HG03064 (cell line): ENCODE measurements around the gene CDH12.
A peak's percentile ranks its signal among the peaks of the same experiment; 100 is the strongest.
"Not testable (repeated sequence)": the region's sequence is repeated elsewhere in the genome, so short reads cannot be mapped to it uniquely, and the experiment has no call there.

Experiments used
- ATAC-seq: cut with Tn5 transposase; IDR thresholded peaks from one replicate; pipeline ENCODE4 v1.9.1; 2021; ENCODE audit warnings: low read depth; ENCODE audit not compliant: unreplicated experiment

The CDH12 gene

GRCh38 chr5:22058620-22059019 is 794.5 kb downstream of the CDH12 start:
- no peak for ATAC-seq

DNA sequence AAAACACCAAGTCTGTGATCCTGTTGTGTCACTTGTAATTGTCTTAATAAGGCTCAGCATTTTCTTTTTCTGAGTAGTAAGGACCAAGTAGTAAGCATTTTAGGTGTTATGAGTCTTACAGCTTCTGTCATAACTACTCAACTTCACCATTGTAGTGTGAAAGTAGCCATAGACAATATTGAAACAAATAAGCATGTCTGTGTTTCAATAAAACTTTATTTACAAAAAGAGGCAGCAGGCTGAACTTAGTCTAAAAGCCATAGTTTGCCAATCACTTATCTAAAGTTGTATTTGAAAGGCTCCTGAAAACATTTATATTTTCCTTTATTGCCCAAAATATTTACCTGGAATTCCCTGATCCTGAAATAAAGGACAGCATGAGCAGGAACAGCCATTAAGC is 796.1 kb downstream of the CDH12 start:
- no peak for ATAC-seq

GRCh38 chr5:22056601-22057000 is 796.5 kb downstream of the CDH12 start:
- ATAC-seq, result no peak

DNA sequence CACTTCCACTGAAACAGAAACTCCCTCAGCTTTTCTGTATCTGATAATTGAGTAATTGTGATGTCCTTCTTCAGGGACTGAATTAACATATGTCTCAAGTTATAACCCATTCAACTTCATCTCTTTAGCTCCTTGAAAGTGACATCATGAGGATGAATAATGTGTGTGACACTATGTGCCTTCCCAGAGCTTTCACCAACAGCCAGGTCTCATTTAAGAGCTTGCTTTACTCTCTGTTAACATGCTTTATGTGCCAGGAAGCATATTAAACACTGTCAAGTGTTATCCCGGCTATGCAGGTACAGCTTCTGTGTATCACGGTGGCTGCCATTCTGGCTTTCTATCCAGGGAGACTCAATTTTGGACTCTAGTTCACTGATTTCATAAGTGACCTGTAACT is 799.9 kb downstream of the CDH12 start:
- no peak for ATAC-seq

- no peak for ATAC-seq
These were observed 801.3 kb downstream of the CDH12 start for GRCh38 chr5:22051881-22052280.

DNA sequence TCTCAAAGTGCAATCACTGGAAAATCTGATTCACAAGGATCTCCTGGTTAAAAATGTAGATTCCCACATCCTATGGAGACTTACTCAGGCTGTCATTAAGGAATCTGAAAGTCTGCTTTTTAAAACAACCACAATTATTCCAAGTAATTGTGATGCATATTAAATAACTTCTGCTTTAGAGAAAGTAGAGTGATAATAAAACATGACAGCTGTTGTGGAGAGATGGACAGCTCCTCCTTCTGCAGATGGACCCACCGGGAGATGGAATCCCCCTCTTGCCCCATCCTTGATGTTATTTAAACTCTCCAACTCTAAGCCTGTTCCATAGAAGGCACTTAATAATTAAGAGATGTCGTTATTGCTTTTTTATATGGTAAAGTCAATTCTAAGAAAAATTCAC is 802.2 kb downstream of the CDH12 start:
- ATAC-seq, result no peak

- no peak for ATAC-seq
These were observed 808.9 kb downstream of the CDH12 start for GRCh38 chr5:22044229-22044628.

- ATAC-seq, result no peak
These were observed 817.1 kb downstream of the CDH12 start for GRCh38 chr5:22036061-22036460.

GRCh38 chr5:22033066-22033465 is 820.1 kb downstream of the CDH12 start:
- no peak for ATAC-seq

- ATAC-seq, result no peak
These were observed 829.4 kb downstream of the CDH12 start for GRCh38 chr5:22023784-22024183.

DNA sequence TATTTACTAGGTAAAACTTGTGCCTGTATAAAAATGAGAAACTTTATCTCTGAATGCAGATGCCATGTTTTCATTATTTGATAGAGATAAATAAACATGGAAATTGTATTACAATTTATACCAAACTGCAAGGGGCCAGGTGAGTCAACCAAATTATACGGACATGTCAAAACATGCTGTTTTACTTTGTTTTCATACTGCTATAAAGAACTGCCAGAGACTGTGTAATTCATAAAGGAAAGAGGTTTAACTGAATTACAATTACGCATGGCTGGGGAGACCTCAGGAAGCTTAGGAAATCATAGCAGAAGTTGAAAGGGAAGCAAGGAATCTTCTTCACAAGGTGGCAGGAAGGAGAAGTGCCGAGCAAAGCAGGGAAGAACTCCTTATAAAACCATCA is 840.3 kb downstream of the CDH12 start:
- ATAC-seq, result not testable (repeated sequence)

DNA sequence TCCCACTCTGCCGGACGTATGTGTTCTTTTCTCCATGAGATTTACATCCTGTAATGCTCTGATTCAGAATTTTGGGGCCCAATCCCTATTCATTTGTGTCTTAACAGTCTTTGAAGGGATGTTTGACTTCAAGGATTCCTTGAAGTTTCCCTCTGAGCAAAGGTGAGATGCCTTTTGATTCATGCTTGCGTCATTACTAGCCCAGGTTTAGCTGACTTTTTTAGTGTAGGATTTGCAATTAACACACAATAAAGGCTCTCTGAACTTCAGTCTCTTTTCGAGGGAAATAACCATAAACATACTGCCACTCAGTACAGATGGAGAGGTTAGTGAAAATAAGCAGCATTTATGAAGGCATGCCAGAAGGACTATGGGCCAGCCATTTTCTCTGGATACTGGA is 842.3 kb downstream of the CDH12 start:
- not testable (repeated sequence) for ATAC-seq

- ATAC-seq, result not testable (repeated sequence)
These were observed 852.0 kb downstream of the CDH12 start for GRCh38 chr5:22001097-22001496.

DNA sequence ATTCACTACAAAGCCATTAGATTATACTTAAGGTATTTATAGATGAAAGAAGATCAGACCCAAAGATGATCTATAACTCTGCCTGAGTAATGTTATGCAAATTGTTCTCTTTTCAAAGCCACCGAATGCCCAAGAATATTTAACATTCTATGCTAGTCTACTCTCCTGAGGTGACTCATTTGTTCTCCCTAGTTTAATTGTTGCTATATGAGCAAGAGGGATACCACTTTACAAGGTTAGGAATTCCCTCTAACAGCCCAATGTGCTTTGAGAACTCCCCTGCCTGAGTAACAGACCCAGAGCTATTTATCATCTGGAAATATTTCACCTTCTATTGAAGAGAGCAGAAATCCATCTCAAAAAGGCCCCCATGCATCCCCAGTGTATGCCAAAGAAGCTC is 867.3 kb downstream of the CDH12 start:
- ATAC-seq, result not testable (repeated sequence)

DNA sequence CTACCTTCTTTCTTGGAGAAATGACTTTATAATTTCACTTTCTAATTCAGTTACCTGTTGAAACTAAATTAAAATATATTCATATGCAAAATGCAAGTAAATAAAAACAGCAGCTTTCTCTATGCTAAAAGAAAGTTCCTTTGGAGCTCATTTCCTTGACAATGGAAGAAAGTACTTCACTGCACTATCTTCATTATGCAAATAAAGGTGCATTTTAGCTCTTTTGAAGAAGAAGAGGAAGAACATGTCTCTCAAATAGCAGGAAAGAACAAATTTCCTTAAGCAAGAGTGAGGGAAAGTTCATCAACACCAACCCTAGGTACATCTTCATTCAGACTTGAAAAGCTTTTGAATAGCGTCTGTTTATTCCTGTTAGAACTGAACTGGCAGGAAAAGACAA is 901.6 kb downstream of the CDH12 start:
- not testable (repeated sequence) for ATAC-seq

DNA sequence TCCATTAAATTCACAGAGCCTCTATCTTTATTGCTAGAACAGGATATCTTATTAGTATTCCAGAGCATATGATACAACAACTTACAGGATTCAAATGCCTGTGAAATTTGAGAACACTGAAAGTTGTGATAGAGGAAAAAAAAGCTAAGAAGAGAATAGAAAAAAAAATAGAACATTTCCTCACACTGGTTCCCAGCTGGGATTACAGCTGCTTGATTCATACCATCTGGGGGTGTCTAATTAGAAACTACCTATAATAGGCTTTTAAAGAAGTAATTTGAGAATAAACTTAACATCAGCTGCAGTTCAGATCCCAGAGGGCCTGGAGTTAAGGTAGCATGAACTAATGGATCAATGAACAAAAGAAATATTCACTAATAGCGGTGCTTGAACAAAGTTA is 922.0 kb downstream of the CDH12 start:
- ATAC-seq, result no peak

DNA sequence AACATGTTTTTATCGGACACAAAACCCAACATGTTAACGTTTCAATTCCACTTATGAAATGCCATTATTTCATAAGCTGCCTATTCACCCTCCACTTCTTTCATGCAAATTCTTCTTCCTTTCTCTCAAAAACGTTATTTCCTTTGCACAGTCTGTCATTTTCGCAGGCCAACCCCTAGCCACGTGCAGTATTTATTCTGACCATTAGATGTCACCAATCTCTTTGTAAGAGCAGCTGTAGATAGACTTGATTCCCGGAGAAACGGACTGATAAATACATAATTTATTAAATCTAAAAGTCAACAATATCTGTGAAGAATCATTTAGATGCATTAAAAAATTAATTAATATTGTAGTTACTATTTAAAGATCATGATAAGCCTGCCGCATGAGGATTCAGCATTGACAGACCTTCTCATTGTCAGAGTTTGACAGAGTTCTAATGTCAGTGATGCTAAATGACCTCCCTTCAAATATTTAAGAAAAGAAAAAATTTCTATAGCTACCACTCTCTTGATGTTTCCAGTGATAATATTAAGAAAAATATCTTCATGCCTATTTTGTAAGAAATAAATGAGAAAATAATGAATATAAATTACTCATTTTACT is 933.6 kb downstream of the CDH12 start:
- ATAC-seq, result peak; percentile 80

DNA sequence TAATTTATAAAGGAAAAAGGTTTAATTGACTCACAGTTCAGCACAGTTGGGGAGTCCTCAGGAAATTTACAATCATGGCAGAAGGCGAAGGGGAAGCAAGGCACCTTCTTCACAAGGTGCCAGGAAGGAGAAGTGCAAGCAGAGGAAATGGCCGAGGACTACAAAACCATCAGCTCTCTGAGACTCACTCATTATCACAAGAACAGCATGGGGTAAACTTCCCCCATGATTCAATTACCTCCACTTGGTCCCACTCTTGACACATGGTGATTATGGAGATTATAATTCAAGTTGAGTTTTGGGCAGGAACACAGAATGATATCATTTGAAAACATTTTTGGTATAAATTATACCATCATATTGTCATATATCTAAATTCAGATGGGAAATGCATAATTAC is 934.7 kb downstream of the CDH12 start:
- ATAC-seq, result no peak

GRCh38 chr5:21910731-21911130 is 942.4 kb downstream of the CDH12 start:
- ATAC-seq, result no peak

GRCh38 chr5:21895766-21896350 is 957.3 kb downstream of the CDH12 start:
- no peak for ATAC-seq

DNA sequence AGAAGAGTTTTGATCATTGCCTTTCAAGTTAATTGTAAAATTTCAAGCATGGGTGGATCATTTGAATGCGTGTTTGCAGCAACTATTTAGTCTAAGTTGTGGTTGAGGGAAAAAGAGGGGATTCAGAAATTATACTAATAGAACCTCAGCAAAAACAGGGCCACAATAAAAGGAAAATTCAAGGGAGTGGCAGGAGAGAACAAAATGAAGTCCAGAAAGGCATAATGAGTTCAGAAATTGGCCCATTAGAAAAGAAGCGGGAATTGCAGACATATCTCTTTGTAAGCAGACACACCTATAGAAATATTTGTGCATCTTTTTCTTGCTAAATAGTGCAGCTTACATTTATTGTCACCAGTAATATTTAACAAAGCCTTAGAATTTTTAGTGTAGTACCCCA is 960.0 kb downstream of the CDH12 start:
- ATAC-seq, result no peak

- ATAC-seq, result no peak
These were observed 963.6 kb downstream of the CDH12 start for GRCh38 chr5:21889581-21889980.
